Measurements from ENCODE around the gene MAP4K4. TPM values are rescaled to one million over a fixed set of nuclear protein-coding genes. Genes with fewer than 3 reads are reported as not detected.

The MAP4K4 gene
- total RNA-seq, 2 experiments from 2014 or later, result 92.8 to 94.0 TPM

- DNase-seq (no peak), ATAC-seq (ENCODE audit: poor library complexity) (no peak)
- no peak overlapping the region for H3K27ac ChIP-seq (ENCODE audit: low read depth in 1 of 2, low read length in 2 of 2)
- Mint-ChIP-seq H3K27ac (peak overlapping the region; percentile 45), H3K27me3 (no peaks in the 10 kb centered on the region), H3K9me3 (no peaks in the 10 kb centered on the region), H3K4me3 (peak overlapping the region; percentile 14), H3K36me3 (ENCODE audit: low read depth) (no peaks in the 10 kb centered on the region), H3K4me1 (ENCODE audit: low read depth) (peaks cover 92% of the 10 kb centered on the region)
- H3K4me3 ChIP-seq (ENCODE audit: low read length), result no peak overlapping the region
- TF ChIP-seq CTCF (IDR thresholded peaks at IDR 0.05), result no peak
- no peaks in the 10 kb centered on the region for H3K36me3 ChIP-seq (ENCODE audit: insufficient read depth, low read length)
- ChIA-PET POLR2A (interaction anchor here (0.6 to 0.9 kb wide), 3 partner anchors 11 to 410 kb away, joined by 3 to 4 read pairs (median 3); no protein-coding TSS in a partner anchor), CTCF (interaction anchor here (1.2 to 1.6 kb wide), 2 partner anchors 9 to 18 kb away, joined by 3 to 4 read pairs; no protein-coding TSS in a partner anchor)
- no peaks in the 10 kb centered on the region for H3K27me3 ChIP-seq (ENCODE audit: control insufficient read depth in 1 of 2, insufficient read depth in 2 of 2, low read length in 2 of 2)
- no peaks in the 10 kb centered on the region for H3K9me3 ChIP-seq (ENCODE audit: control insufficient read depth in 1 of 2, insufficient read depth in 1 of 2, low read length in 2 of 2)
- H3K4me1 ChIP-seq (ENCODE audit: insufficient read depth, low read length), result peaks cover 56% of the 10 kb centered on the region
- intact Hi-C loops (cut with DNase I, micrococcal nuclease), result loop anchor here in 1 of 2 experiments (5.0 kb wide), 1 partner anchor 38 kb away; no protein-coding TSS in a partner anchor
These were observed 82.1 kb downstream of the MAP4K4 start for GRCh38 chr2:101779656-101780055.

GRCh38 chr2:101781326-101781725 is 83.8 kb downstream of the MAP4K4 start:
- Mint-ChIP-seq H3K27ac (peak overlapping the region; percentile 4), H3K4me3 (peak overlapping the region; percentile 55), H3K4me1 (ENCODE audit: low read depth) (peaks cover 89% of the 10 kb centered on the region), H3K9me3 (no peaks in the 10 kb centered on the region), H3K36me3 (ENCODE audit: low read depth) (no peaks in the 10 kb centered on the region), H3K27me3 (no peaks in the 10 kb centered on the region)
- ChIA-PET CTCF (interaction anchor here (1.0 to 1.6 kb wide), 2 partner anchors 16 to 55 kb away, joined by 3 to 4 read pairs; no protein-coding TSS in a partner anchor), POLR2A (interaction anchor here (0.9 kb wide), 1 partner anchor 17 kb away, joined by 3 read pairs; no protein-coding TSS in a partner anchor)
- Histone ChIP-seq H3K4me1 (ENCODE audit: insufficient read depth, low read length) (peaks cover 40% of the 10 kb centered on the region), H3K27me3 (ENCODE audit: control insufficient read depth in 1 of 2, insufficient read depth in 2 of 2, low read length in 2 of 2) (no peaks in the 10 kb centered on the region), H3K27ac (ENCODE audit: low read depth in 1 of 2, low read length in 2 of 2) (no peak overlapping the region), H3K4me3 (ENCODE audit: low read length) (no peak overlapping the region), H3K9me3 (ENCODE audit: control insufficient read depth in 1 of 2, insufficient read depth in 1 of 2, low read length in 2 of 2) (no peaks in the 10 kb centered on the region), H3K36me3 (ENCODE audit: insufficient read depth, low read length) (no peaks in the 10 kb centered on the region)
- TF ChIP-seq CTCF (IDR thresholded peaks at IDR 0.05), result no peak
- intact Hi-C loops (cut with DNase I, micrococcal nuclease), result no loop called here
- peak in 2 of 14 experiments; percentile 20 to 31 for DNase-seq
- no peak for ATAC-seq (ENCODE audit: poor library complexity)

DNA sequence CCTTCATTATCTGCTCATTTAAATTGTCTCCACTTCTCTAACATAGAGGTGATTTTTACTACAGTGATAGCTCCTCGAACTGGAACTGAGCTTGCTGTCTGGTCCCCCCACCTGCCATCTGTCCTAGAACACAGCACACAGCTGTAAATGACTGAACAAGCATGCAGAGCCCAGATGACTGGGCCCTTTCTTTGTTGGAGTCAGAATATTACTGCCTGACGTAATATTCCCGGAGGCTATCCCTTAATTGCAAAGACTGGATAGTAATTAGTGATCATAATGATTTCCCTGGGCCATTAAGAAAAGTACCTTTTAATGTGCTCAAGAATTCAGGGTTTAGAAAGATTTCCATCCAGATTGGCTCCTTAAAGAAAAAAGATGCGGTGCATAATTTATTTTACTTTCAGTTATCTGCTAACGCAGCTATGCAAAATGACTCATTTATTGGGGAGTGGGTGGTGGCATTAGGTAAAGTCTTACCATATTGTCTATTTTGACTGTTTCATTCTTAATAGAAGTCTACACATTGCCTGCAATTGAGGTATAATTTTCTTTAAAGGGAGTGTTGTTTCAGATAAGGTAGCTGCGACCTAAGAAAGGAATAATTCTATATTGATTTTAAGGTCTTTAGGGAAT is 84.4 kb downstream of the MAP4K4 start:
- H3K27ac Mint-ChIP-seq, result peak overlapping the region; percentile 4
- intact Hi-C loops (cut with DNase I, micrococcal nuclease), result no loop called here
- TF ChIP-seq CTCF (IDR thresholded peaks at IDR 0.05), result no peak
- H3K36me3 Mint-ChIP-seq (ENCODE audit: low read depth), result no peaks in the 10 kb centered on the region
- no peaks in the 10 kb centered on the region for H3K27me3 Mint-ChIP-seq
- no peak for DNase-seq
- Histone ChIP-seq H3K4me1 (ENCODE audit: insufficient read depth, low read length) (peaks cover 39% of the 10 kb centered on the region), H3K27me3 (ENCODE audit: control insufficient read depth in 1 of 2, insufficient read depth in 2 of 2, low read length in 2 of 2) (no peaks in the 10 kb centered on the region), H3K36me3 (ENCODE audit: insufficient read depth, low read length) (no peaks in the 10 kb centered on the region), H3K4me3 (ENCODE audit: low read length) (no peak overlapping the region), H3K27ac (ENCODE audit: low read depth in 1 of 2, low read length in 2 of 2) (no peak overlapping the region), H3K9me3 (ENCODE audit: control insufficient read depth in 1 of 2, insufficient read depth in 1 of 2, low read length in 2 of 2) (no peaks in the 10 kb centered on the region)
- H3K9me3 Mint-ChIP-seq, result no peaks in the 10 kb centered on the region
- CTCF ChIA-PET, result interaction anchor here (1.0 kb wide), 1 partner anchor 56 kb away, joined by 3 read pairs; no protein-coding TSS in a partner anchor
- ATAC-seq (ENCODE audit: poor library complexity), result no peak
- H3K4me3 Mint-ChIP-seq, result peak overlapping the region; percentile 55
- POLR2A ChIA-PET, result interaction anchor here (0.8 kb wide), 1 partner anchor 26 kb away, joined by 5 read pairs; no protein-coding TSS in a partner anchor
- peaks cover 91% of the 10 kb centered on the region for H3K4me1 Mint-ChIP-seq (ENCODE audit: low read depth)

Measured in CD4-positive, alpha-beta T cell (primary cell).